ENCODE measurements around the gene KLRG1. TPM values are rescaled to one million over a fixed set of nuclear protein-coding genes. Genes with fewer than 3 reads are reported as not detected.

The KLRG1 gene
- total and polyA plus RNA-seq, 2 experiments from 2014 or later: 0.37 to 1.8 TPM

- Histone ChIP-seq H3K4me2 (no peak overlapping the region), H2AFZ (no peak overlapping the region), H4K20me1 (ENCODE audit: insufficient read depth, poor library complexity, severe bottlenecking) (no peaks in the 10 kb centered on the region), H3K27ac (no peak overlapping the region), H3K36me3 (replicated peaks; ENCODE audit: insufficient read depth, low read depth) (no peaks in the 10 kb centered on the region), H3K27me3 (no peaks in the 10 kb centered on the region), H3K79me2 (no peaks in the 10 kb centered on the region), H3K4me1 (ENCODE audit: insufficient read depth) (no peaks in the 10 kb centered on the region), H3K4me3 (no peak overlapping the region), H3K9me2 (replicated peaks; ENCODE audit: insufficient read depth) (no peaks in the 10 kb centered on the region), H3K9me3 (ENCODE audit: low read depth) (no peaks in the 10 kb centered on the region)
- TF ChIP-seq EZH2 (IDR thresholded peaks at IDR 0.05; ENCODE audit: borderline replicate concordance): no peak
- TF ChIP-seq EZH2phosphoT487 (IDR thresholded peaks at IDR 0.05; ENCODE audit: low read depth, severe bottlenecking, unreplicated experiment): no peak
- no peak for TF ChIP-seq CTCF (IDR thresholded peaks at IDR 0.05; ENCODE audit: poor library complexity)
- peak; percentile 49 for DNase-seq (ENCODE audit: low spot score)
- WGBS (ENCODE audit: low lambda C conversion rate, missing lambda C conversion rate): 76% methylated on average over 5 of the region's 5 CpGs
Observed at GRCh38 chr12:8996682-8997405, 7.5 kb downstream of the KLRG1 start.

GRCh38 chr12:9001233-9001632, 11.9 kb downstream of the KLRG1 start:
- no peaks in the 10 kb centered on the region for H3K4me1 ChIP-seq (ENCODE audit: insufficient read depth)
- no peak for TF ChIP-seq EZH2 (IDR thresholded peaks at IDR 0.05; ENCODE audit: borderline replicate concordance)
- TF ChIP-seq CTCF (IDR thresholded peaks at IDR 0.05; ENCODE audit: poor library complexity): no peak
- no peak for TF ChIP-seq EZH2phosphoT487 (IDR thresholded peaks at IDR 0.05; ENCODE audit: low read depth, severe bottlenecking, unreplicated experiment)
- H3K9me2 ChIP-seq (replicated peaks; ENCODE audit: insufficient read depth): no peaks in the 10 kb centered on the region
- 78% methylated on average over 4 of the region's 4 CpGs for WGBS (ENCODE audit: low lambda C conversion rate, missing lambda C conversion rate)
- H3K79me2 ChIP-seq: no peaks in the 10 kb centered on the region
- H3K9me3 ChIP-seq (ENCODE audit: low read depth): no peaks in the 10 kb centered on the region
- no peak for DNase-seq (ENCODE audit: low spot score)
- no peak overlapping the region for H3K27ac ChIP-seq
- H4K20me1 ChIP-seq (ENCODE audit: insufficient read depth, poor library complexity, severe bottlenecking): no peaks in the 10 kb centered on the region
- H3K4me3 ChIP-seq: no peak overlapping the region
- H3K36me3 ChIP-seq (replicated peaks; ENCODE audit: insufficient read depth, low read depth): no peaks in the 10 kb centered on the region
- H2AFZ ChIP-seq: no peak overlapping the region
- H3K4me2 ChIP-seq: no peak overlapping the region
- no peaks in the 10 kb centered on the region for H3K27me3 ChIP-seq

- DNase-seq (ENCODE audit: low spot score): no peak
- Histone ChIP-seq H3K27ac (no peak overlapping the region), H3K27me3 (no peaks in the 10 kb centered on the region), H3K9me2 (replicated peaks; ENCODE audit: insufficient read depth) (no peaks in the 10 kb centered on the region), H4K20me1 (ENCODE audit: insufficient read depth, poor library complexity, severe bottlenecking) (no peaks in the 10 kb centered on the region), H2AFZ (no peak overlapping the region), H3K4me2 (no peak overlapping the region), H3K4me3 (no peak overlapping the region), H3K36me3 (replicated peaks; ENCODE audit: insufficient read depth, low read depth) (no peaks in the 10 kb centered on the region), H3K9me3 (ENCODE audit: low read depth) (no peaks in the 10 kb centered on the region), H3K79me2 (no peaks in the 10 kb centered on the region), H3K4me1 (ENCODE audit: insufficient read depth) (no peaks in the 10 kb centered on the region)
- TF ChIP-seq CTCF (IDR thresholded peaks at IDR 0.05; ENCODE audit: poor library complexity) (no peak), EZH2phosphoT487 (IDR thresholded peaks at IDR 0.05; ENCODE audit: low read depth, severe bottlenecking, unreplicated experiment) (no peak), EZH2 (IDR thresholded peaks at IDR 0.05; ENCODE audit: borderline replicate concordance) (no peak)
Observed at GRCh38 chr12:9002335-9002734, 13.0 kb downstream of the KLRG1 start.

Data from hepatocyte (in vitro differentiated cells).